ENCODE results near the gene SNX24. TPM values are rescaled to one million over a fixed set of nuclear protein-coding genes. Genes with fewer than 3 reads are reported as not detected.

Gene SNX24
- total and polyA plus RNA-seq, 2 of the 4 experiments (the other 2 are of a cell fraction): 13.8 to 15.0 TPM

DNA sequence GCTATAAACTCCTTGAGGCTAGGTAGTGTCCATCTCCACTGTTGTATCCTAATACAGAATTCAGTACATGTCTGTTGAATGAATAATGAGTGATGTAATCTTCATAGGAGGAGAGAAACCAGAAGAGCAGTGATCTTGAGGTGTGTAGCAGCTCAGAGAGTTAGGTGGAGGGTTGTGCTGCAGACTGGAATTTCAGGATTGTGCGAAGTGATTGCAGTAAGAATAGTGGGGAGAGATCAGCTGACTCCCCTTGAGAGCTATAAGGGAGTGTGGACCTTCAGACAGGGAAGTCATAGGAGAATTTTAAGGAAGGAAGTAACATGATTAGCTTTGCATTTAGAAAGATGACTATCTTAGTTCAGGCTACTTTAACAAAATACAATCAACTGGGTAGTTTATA, 4.4 kb downstream of the SNX24 start:
- peaks cover 2% of the 10 kb centered on the region; the same call in 1 of the 2 replicates for H3K4me1 ChIP-seq (ENCODE audit: control insufficient read depth, insufficient read depth, low read length)

More for the DNA sequence above, 4.4 kb downstream of the SNX24 start:
- H3K56ac ChIP-seq (ENCODE audit: extremely low read depth, insufficient read depth, low read length): no peak overlapping the region
- no peaks in the 10 kb centered on the region; the same call in none of the 2 replicates for H4K20me1 ChIP-seq (ENCODE audit: insufficient read depth, low read length)
- H2AK5ac ChIP-seq (ENCODE audit: low read depth, low read length): no peak overlapping the region
- H3K14ac ChIP-seq (replicated peaks; ENCODE audit: low read depth, low read length): no peak overlapping the region
- no peak overlapping the region for H4K5ac ChIP-seq (ENCODE audit: low read depth, low read length)
- dilution Hi-C loops (cut with HindIII; ENCODE audit: low sequenced_read_pairs, unreplicated experiment): no loop called here
- H3K9me1 ChIP-seq (ENCODE audit: insufficient read depth, low read length): peaks cover 3% of the 10 kb centered on the region; the same call in 1 of the 2 replicates
- in situ Hi-C loops (cut with MboI; ENCODE audit: low sequenced_read_pairs): loop anchor here (10.0 kb wide), 1 partner anchor 305 kb away; no protein-coding TSS in a partner anchor
- no peak overlapping the region for H2BK120ac ChIP-seq (ENCODE audit: low read depth, low read length)
- POLR2A ChIA-PET (ENCODE audit: unreplicated experiment): interaction anchor here (0.6 kb wide), 1 partner anchor 74 kb away, joined by 3 read pairs; no protein-coding TSS in a partner anchor
- no peak overlapping the region for H3K18ac ChIP-seq (ENCODE audit: low read depth, low read length)
- no peak overlapping the region for H2BK5ac ChIP-seq (ENCODE audit: low read depth, low read length, poor library complexity, severe bottlenecking)
- H3K4me2 ChIP-seq (ENCODE audit: low read depth, low read length): no peak overlapping the region
- H3K36me3 ChIP-seq (ENCODE audit: control insufficient read depth, insufficient read depth, low read length): 0 out of 2 replicates have a peak, but pooled peaks cover 1% of the 10 kb centered on the region
- no peaks in the 10 kb centered on the region for H3K9me3 ChIP-seq (ENCODE audit: control insufficient read depth, insufficient read depth, low read length)
- no peak for ATAC-seq (ENCODE audit: low read depth)
- no peak overlapping the region for H3K27ac ChIP-seq (ENCODE audit: insufficient read depth, low read length)
- WGBS, 2 experiments (ENCODE audit: extremely low coverage in 2 of 2, insufficient read length in 1 of 2): 100% methylated on average over 1 of the region's 1 CpG; no CpG with 5 or more reads in 1 of the 2 experiments
- no peak overlapping the region for H2BK15ac ChIP-seq (ENCODE audit: low read depth, low read length)
- no peak overlapping the region for H3K23ac ChIP-seq (ENCODE audit: low read depth, low read length)
- no peak for DNase-seq
- TF ChIP-seq, protein P1, sequence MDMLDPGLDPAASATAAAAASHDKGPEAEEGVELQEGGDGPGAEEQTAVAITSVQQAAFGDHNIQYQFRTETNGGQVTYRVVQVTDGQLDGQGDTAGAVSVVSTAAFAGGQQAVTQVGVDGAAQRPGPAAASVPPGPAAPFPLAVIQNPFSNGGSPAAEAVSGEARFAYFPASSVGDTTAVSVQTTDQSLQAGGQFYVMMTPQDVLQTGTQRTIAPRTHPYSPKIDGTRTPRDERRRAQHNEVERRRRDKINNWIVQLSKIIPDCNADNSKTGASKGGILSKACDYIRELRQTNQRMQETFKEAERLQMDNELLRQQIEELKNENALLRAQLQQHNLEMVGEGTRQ (IDR thresholded peaks at IDR 0.05; ENCODE audit: low read depth, low read length): no peak
- TF ChIP-seq RCOR1 (IDR thresholded peaks at IDR 0.05; ENCODE audit: insufficient replicate concordance, low read length) (no peak), CHD1 (IDR thresholded peaks at IDR 0.05; ENCODE audit: low read depth, low read length) (no peak), MAZ (IDR thresholded peaks at IDR 0.05; ENCODE audit: borderline replicate concordance, low read depth, low read length) (no peak), MAFK (IDR thresholded peaks at IDR 0.05; ENCODE audit: low read depth, low read length) (no peak), RFX5 (IDR thresholded peaks at IDR 0.05; ENCODE audit: low read depth, low read length) (no peak), FOS (IDR thresholded peaks at IDR 0.05; ENCODE audit: low read depth, low read length) (no peak), NFE2L2 (IDR thresholded peaks at IDR 0.05; ENCODE audit: low read depth, low read length) (no peak), RAD21 (IDR thresholded peaks at IDR 0.05; ENCODE audit: low read length) (no peak), CEBPB (IDR thresholded peaks at IDR 0.05; ENCODE audit: low read depth, low read length) (no peak), SMC3 (IDR thresholded peaks at IDR 0.05; ENCODE audit: low read depth, low read length) (no peak), BHLHE40 (IDR thresholded peaks at IDR 0.05; ENCODE audit: low read depth, low read length) (no peak), MXI1 (IDR thresholded peaks at IDR 0.05; ENCODE audit: borderline replicate concordance, low read depth, low read length) (no peak)
- TF ChIP-seq, protein P2, sequence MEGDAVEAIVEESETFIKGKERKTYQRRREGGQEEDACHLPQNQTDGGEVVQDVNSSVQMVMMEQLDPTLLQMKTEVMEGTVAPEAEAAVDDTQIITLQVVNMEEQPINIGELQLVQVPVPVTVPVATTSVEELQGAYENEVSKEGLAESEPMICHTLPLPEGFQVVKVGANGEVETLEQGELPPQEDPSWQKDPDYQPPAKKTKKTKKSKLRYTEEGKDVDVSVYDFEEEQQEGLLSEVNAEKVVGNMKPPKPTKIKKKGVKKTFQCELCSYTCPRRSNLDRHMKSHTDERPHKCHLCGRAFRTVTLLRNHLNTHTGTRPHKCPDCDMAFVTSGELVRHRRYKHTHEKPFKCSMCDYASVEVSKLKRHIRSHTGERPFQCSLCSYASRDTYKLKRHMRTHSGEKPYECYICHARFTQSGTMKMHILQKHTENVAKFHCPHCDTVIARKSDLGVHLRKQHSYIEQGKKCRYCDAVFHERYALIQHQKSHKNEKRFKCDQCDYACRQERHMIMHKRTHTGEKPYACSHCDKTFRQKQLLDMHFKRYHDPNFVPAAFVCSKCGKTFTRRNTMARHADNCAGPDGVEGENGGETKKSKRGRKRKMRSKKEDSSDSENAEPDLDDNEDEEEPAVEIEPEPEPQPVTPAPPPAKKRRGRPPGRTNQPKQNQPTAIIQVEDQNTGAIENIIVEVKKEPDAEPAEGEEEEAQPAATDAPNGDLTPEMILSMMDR (conservative IDR thresholded peaks at IDR 0.05; ENCODE audit: low read depth, low read length): no peak
- TF ChIP-seq, protein P3, sequence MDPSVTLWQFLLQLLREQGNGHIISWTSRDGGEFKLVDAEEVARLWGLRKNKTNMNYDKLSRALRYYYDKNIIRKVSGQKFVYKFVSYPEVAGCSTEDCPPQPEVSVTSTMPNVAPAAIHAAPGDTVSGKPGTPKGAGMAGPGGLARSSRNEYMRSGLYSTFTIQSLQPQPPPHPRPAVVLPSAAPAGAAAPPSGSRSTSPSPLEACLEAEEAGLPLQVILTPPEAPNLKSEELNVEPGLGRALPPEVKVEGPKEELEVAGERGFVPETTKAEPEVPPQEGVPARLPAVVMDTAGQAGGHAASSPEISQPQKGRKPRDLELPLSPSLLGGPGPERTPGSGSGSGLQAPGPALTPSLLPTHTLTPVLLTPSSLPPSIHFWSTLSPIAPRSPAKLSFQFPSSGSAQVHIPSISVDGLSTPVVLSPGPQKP (IDR thresholded peaks at IDR 0.05; ENCODE audit: borderline replicate concordance, low read depth, low read length): no peak
- no peak overlapping the region for H4K91ac ChIP-seq (ENCODE audit: insufficient read depth, low read depth, low read length)
- intact Hi-C loops (cut with micrococcal nuclease): loop anchor here (10.0 kb wide), 2 partner anchors 145 to 335 kb away; no protein-coding TSS in a partner anchor
- CTCF ChIA-PET: interaction anchor here (0.6 kb wide), 1 partner anchor 69 kb away, joined by 3 read pairs; no protein-coding TSS in a partner anchor
- H2BK20ac ChIP-seq (ENCODE audit: low read depth, low read length): no peak overlapping the region
- no peak overlapping the region for H2AFZ ChIP-seq (replicated peaks; ENCODE audit: low read length, poor library complexity)
- BruUV-seq (replicated peaks): no TSS peak
- H3K4ac ChIP-seq (ENCODE audit: low read depth, low read length): no peak overlapping the region
- no peak overlapping the region for H3K9ac ChIP-seq (ENCODE audit: low read depth, low read length)
- no peak overlapping the region for H4K8ac ChIP-seq (ENCODE audit: low read depth in 2 of 2, low read length in 2 of 2)
- H2AK9ac ChIP-seq (replicated peaks; ENCODE audit: low read depth, low read length, poor library complexity): no peak overlapping the region
- no peaks in the 10 kb centered on the region for H3K27me3 ChIP-seq (ENCODE audit: control insufficient read depth, insufficient read depth, low read length)
- H3K79me1 ChIP-seq (ENCODE audit: low read depth in 1 of 2, low read length in 2 of 2): peaks cover 16 to 32% of the 10 kb centered on the region in 2 experiments
- H3K4me3 ChIP-seq (ENCODE audit: insufficient read depth, low read depth, low read length): no peak overlapping the region
